NOMO-1 treated with DMSO at 0.1 percent for 48 hours (cell line): ENCODE data around the gene SEL1L3.

Source experiments
- DNase-seq: peaks from one replicate; lab custom pipeline; 2025; ENCODE audit not compliant: unreplicated experiment; lab: John Stamatoyannopoulos, UW

The SEL1L3 gene

GRCh38 chr4:25821267-25821666 is 41.5 kb downstream of the SEL1L3 start:
- DNase-seq: no peak

GRCh38 chr4:25818876-25819275 is 43.9 kb downstream of the SEL1L3 start:
- no peak for DNase-seq

- no peak for DNase-seq
Measured at GRCh38 chr4:25818371-25818871, 44.4 kb downstream of the SEL1L3 start.

GRCh38 chr4:25817059-25817681 is 45.6 kb downstream of the SEL1L3 start:
- DNase-seq: no peak

- DNase-seq: no peak
Measured at GRCh38 chr4:25816591-25817058, 46.2 kb downstream of the SEL1L3 start.

- no peak for DNase-seq
Measured at GRCh38 chr4:25815586-25815985, 47.2 kb downstream of the SEL1L3 start.

GRCh38 chr4:25814301-25815136 is 48.3 kb downstream of the SEL1L3 start:
- DNase-seq: no peak

GRCh38 chr4:25813448-25814106 is 49.2 kb downstream of the SEL1L3 start:
- no peak for DNase-seq

GRCh38 chr4:25811841-25812240 is 50.9 kb downstream of the SEL1L3 start:
- no peak for DNase-seq

- no peak for DNase-seq
Measured at GRCh38 chr4:25811374-25811690, 51.5 kb downstream of the SEL1L3 start.

GRCh38 chr4:25810461-25811373 is 52.1 kb downstream of the SEL1L3 start:
- no peak for DNase-seq

- no peak for DNase-seq
Measured at GRCh38 chr4:25809996-25810395, 52.8 kb downstream of the SEL1L3 start.

GRCh38 chr4:25807102-25807728 is 55.6 kb downstream of the SEL1L3 start:
- DNase-seq: no peak

GRCh38 chr4:25805255-25805860 is 57.4 kb downstream of the SEL1L3 start:
- no peak for DNase-seq

GRCh38 chr4:25803720-25804225 is 59.0 kb downstream of the SEL1L3 start:
- DNase-seq: no peak

- no peak for DNase-seq
Measured at GRCh38 chr4:25801594-25801993, 61.2 kb downstream of the SEL1L3 start.

GRCh38 chr4:25800245-25800644 is 62.5 kb downstream of the SEL1L3 start:
- no peak for DNase-seq

GRCh38 chr4:25799522-25799921 is 63.3 kb downstream of the SEL1L3 start:
- no peak for DNase-seq

- DNase-seq: no peak
Measured at GRCh38 chr4:25797136-25797535, 65.7 kb downstream of the SEL1L3 start.
